Measurements from ENCODE around the gene MACIR.

DNA sequence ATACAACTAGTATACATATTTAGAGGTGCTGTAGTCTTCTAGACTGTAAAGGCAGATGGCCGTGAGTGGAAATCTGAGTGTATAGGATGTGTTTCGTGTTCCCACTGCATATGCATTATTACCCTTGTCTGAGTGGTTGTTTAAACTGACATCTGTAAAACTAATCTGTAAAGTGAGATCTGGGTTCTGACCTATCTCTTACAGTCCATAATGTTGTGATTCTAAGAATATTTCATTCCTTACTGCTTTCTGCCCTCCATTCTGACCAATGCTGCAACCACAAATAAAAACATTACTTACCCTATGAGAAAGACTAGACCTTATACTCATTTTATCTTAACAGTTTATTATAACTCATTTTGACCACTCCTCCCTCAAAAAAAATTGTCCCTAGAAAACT lies 47.6 kb upstream of the MACIR start:
- TF ChIP-seq, protein P1, sequence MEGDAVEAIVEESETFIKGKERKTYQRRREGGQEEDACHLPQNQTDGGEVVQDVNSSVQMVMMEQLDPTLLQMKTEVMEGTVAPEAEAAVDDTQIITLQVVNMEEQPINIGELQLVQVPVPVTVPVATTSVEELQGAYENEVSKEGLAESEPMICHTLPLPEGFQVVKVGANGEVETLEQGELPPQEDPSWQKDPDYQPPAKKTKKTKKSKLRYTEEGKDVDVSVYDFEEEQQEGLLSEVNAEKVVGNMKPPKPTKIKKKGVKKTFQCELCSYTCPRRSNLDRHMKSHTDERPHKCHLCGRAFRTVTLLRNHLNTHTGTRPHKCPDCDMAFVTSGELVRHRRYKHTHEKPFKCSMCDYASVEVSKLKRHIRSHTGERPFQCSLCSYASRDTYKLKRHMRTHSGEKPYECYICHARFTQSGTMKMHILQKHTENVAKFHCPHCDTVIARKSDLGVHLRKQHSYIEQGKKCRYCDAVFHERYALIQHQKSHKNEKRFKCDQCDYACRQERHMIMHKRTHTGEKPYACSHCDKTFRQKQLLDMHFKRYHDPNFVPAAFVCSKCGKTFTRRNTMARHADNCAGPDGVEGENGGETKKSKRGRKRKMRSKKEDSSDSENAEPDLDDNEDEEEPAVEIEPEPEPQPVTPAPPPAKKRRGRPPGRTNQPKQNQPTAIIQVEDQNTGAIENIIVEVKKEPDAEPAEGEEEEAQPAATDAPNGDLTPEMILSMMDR (IDR thresholded peaks at IDR 0.05), result no peak
- TF ChIP-seq POLR2A (IDR thresholded peaks at IDR 0.05), result no peak
